Measurements from ENCODE around the gene MICAL2.

MICAL2 gene

GRCh38 chr11:12156301-12157140 lies 46.1 kb downstream of the MICAL2 start:
- peak; percentile 11 to 53 (median 46) for DNase-seq

DNA sequence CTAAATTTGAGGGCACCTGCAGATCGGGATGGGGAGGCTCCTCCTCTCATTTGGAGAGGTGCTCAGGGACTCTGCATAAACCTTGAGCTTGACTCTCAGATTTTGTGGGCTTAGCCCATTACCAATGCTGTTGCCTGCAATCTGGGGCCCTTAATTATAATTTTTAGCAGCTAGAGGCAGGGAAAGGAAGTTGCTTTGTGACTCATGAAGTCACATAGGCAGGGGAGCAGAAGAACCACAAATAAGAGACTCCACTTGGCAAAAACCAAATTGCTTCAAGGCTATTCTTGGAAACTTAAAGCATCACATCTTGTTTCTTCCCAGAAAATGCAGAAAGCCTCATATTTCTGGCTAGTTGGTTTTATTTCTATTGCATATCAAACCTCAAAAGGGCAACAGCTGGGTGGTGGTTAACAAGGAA lies 46.9 kb downstream of the MICAL2 start:
- peak; percentile 54 to 84 (median 70) for DNase-seq

DNA sequence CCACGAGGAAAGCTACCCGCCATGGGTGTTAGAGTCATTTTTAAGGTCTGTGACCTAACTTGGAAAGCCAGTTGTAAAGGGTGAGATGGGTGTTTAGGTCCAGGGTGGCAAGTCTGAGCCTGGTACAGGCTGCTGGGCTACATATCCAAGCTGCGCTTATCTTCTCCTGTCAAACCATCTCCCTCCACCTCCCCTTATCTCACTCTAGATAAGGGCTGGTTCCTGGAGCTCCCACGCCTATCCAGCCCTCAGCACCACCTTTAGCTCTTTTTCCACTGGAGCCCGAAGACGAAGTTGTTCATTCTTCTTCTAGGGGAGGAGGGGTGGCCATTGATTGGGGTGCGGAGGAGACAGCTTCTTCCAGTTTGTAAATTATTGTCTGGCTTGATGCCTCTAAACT lies 48.5 kb downstream of the MICAL2 start:
- no peak for DNase-seq

DNA sequence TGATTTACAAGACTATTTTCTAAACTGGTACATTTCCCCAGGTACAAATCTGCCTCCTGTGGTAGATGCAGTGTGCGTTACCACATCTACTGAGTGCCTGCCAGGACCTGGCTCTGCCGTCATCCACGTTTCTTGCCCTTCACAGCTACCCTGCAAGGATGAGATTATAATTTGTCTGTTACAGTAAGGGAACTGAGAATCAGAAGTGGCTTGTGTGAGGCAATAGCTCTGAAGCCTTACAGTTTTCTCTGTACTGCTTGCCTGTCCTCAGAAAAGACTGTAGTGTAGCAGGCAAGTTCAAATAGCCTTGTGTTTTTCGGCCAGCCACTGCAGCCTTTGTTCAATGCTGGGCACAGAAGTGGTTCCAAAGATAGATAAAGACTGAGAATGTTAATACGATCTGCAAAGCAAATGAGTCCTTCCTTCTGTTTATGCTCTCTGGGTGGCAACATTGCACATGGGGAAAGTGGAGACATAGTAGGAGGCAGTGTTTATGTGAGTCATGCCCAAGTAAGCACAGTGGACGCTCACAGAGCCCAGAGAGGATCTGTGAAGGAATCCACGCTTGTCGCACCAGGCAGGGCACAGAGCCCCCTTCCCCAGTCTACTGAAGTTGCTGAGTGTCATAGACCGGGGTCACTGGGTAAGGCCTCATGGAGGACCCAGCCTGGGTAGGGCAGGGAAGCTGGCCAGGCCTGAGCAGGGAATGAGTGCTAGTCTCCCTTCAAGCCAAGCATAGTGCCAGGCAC lies 49.1 kb downstream of the MICAL2 start:
- DNase-seq, result peak; percentile 66 to 84 (median 82)

GRCh38 chr11:12160231-12160630 lies 49.8 kb downstream of the MICAL2 start:
- no peak for DNase-seq

GRCh38 chr11:12160680-12161079 lies 50.3 kb downstream of the MICAL2 start:
- DNase-seq, result no peak

GRCh38 chr11:12161137-12161536 lies 50.7 kb downstream of the MICAL2 start:
- no peak for DNase-seq

- no peak for DNase-seq
Measured at GRCh38 chr11:12161603-12162350, 51.4 kb downstream of the MICAL2 start.

- DNase-seq, result no peak
Measured at GRCh38 chr11:12162652-12163051, 52.3 kb downstream of the MICAL2 start.

GRCh38 chr11:12163181-12163941 lies 53.0 kb downstream of the MICAL2 start:
- no peak for DNase-seq

- no peak for DNase-seq
Measured at GRCh38 chr11:12164061-12165014, 53.9 kb downstream of the MICAL2 start.

DNA sequence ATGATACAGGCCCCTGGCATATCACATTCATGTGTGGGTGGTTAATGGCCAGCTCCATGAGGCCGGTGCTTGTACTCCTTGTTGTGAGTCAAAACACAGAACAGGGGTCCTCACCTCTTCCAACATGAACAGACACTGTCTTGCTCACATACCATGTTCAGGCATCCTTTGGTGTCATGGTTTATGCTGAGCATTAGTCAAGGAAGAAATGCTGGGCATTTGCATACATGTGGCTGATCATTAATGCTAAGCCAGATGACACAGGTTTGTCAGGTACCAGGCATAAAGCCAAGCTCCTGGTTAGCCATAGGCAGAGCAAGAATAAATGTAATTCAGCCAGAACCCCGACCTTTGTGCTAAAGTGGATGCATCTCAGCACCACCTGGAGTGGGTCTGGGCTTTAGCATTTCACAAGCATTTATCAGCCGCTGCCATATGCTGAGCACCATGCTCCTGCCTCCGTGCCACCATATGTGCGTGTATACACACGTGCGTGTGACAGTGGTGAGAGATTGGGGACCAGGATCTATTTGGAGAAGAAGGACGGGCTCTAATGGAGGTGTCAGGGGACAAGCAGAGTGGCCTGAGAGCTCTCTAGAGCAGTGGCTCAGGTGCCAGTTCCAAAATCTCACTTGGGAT lies 55.0 kb downstream of the MICAL2 start:
- no peak for DNase-seq

DNA sequence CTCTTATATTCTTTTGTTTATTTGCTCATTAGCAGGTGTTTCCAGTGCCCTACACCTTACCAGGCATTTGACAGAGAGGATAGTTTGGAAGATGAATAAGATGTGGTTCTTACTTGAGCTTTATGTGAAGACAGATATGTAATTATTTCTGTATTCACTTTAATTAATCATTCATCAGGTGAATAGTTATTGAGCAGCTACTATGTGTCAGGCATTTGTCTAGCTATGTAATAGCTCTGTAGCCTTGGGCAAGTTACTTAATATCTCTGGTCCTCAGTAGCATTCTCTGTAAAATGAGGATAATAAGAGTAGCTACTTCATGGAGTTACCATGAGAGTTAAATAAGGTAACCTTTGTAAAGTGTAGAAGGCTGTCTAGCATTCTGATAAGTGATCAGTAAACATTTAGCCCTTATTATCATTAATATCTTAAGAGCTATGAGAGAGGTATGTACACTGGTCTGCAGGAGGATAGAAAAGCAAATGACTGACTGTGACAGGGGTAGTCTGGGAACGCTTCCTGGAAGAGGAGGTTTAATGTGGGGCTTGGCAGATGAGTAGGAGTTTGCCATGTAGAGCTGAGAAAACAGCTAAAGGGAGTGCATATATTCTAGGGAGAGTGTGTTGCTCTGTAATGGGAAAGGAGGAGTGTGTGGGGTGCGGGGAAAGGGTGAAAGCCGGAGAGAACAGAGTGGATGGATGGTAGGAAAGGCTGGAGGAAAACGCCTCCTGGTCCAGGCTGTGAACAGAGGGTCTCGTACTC lies 56.1 kb downstream of the MICAL2 start:
- DNase-seq, result no peak

GRCh38 chr11:12167061-12168000 lies 56.9 kb downstream of the MICAL2 start:
- peak; percentile 26 to 60 (median 40) for DNase-seq

DNA sequence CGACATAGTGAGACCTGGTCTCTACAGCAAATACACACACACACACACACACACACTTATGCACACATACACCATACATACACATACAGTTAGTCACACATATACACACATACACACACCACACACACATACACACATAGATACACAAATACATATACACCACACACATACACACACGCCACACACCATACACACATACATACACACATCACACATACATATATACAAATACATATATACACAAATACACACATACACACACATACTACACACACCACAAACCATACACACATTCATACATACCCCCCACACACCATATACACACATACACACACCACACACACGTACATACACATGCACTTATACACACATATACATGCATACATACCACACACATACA lies 57.7 kb downstream of the MICAL2 start:
- no peak for DNase-seq

DNA sequence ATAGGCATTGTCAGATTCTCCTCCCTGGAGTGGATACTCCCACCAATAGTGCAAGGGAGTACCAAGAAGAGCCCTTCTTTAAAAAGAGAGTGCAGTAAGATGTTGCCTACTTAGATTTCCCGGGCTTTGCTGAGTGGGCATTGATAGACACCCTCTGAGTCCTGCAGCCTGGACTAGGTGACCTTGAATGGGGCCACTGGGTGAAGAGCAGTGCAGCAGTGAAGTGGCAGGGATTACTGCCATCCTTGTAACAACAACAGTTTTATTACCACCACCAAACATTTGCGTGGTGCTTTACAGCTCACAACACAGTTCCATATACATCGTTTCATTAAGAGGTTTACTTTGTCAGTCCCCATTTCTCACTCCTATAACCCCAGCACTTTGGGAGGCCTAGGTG lies 59.4 kb downstream of the MICAL2 start:
- DNase-seq, result no peak

DNA sequence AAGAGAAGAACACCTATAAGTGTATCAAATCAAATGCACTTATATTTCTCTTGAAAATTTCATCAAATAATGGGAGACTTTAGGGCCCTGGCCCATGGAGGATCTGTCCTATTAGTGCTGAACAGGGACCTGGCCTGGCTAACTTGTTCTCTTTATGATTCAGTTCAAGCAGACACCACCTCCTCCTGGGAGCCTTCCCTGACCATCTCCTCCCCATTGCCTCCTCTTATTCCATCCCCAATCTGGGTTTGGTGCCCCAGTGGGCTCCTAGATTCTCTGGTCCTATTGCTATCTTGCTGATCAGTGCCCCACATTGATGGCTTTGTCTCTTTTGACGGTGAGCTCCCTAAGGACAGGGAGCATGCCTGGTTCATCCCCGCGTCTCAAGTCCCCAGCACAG lies 60.1 kb downstream of the MICAL2 start:
- DNase-seq, result no peak

DNA sequence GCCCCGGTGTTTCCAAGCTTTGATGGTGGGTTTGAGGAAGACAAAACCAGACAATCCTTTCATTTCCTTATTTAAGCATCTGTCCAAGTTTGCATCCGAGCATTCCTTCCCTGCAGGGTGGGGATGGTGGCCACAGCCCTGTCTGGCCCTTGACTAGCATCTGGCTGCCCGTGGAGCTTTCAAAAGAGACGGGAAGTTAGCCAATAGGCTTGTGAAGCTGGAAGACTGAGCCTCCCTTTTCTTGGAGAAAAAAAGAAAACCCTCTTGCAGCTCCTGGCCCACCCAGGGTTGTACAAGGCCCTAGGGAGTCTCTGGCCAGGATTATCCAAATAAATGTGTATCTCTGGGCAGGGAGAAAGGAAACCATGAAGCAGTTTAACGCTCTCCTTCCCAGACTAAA lies 60.6 kb downstream of the MICAL2 start:
- DNase-seq, result peak; percentile 38 to 62 (median 54)

DNA sequence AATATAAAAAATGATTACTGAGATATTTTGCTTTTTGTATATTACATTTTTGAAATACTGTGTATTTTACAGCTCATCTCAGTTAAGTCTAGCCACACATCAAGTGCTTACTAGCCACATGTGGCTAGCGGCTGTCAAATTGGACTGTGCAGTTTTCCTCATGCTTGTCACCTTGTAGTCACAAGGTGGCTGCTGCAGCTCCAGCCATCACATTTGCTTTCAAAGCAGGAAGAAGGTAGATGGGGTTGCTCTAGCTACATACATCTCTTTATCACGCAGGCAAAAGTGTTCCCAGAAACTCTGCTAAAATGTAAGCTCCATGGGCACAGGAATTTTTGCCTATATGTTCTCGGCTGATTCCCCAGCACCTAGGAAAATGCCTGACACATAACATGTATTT lies 61.5 kb downstream of the MICAL2 start:
- no peak for DNase-seq
